ENCODE results near the gene PIGW.

Gene PIGW

GRCh38 chr17:36540696-36541095 lies 5.9 kb downstream of the PIGW start:
- no peak for DNase-seq (ENCODE audit: low spot score)
- Histone ChIP-seq H3K9me3 (replicated peaks in 1 of 2; ENCODE audit: control insufficient read depth in 2 of 2, insufficient read depth in 1 of 2, low read depth in 1 of 2, low read length in 2 of 2) (no peaks in the 10 kb centered on the region), H3K27me3 (ENCODE audit: control insufficient read depth in 3 of 3, insufficient read depth in 3 of 3, low read depth in 1 of 3, low read length in 3 of 3) (no peaks in the 10 kb centered on the region), H3K4ac (ENCODE audit: low read length) (no peak overlapping the region), H4K8ac (ENCODE audit: low read depth, low read length) (no peak overlapping the region), H3K36me3 (replicated peaks in 1 of 2; ENCODE audit: control insufficient read depth in 2 of 2, insufficient read depth in 2 of 2, low read length in 2 of 2) (peaks cover 7 to 38% of the 10 kb centered on the region in 2 donors), H2BK15ac (ENCODE audit: low read length) (no peak overlapping the region), H3K18ac (ENCODE audit: low read length) (no peak overlapping the region), H4K91ac (ENCODE audit: low read depth, low read length, poor library complexity) (no peak overlapping the region), H3K4me1 (ENCODE audit: control insufficient read depth in 2 of 2, insufficient read depth in 1 of 2, low read depth in 1 of 2, low read length in 2 of 2) (peaks cover 3 to 6% of the 10 kb centered on the region in 2 donors), H3K4me3 (ENCODE audit: low read length in 2 of 2) (no peak overlapping the region), H3K9ac (ENCODE audit: low read depth, low read length, poor library complexity) (no peak overlapping the region), H3K4me2 (ENCODE audit: insufficient read depth, low read length, poor library complexity, severe bottlenecking) (no peak overlapping the region), H3K27ac (replicated peaks; ENCODE audit: low read length) (no peak overlapping the region), H3K23ac (ENCODE audit: low read depth, low read length, poor library complexity) (no peak overlapping the region), H3K79me1 (ENCODE audit: low read depth, low read length) (peaks cover 5% of the 10 kb centered on the region), H2AK5ac (ENCODE audit: low read depth, low read length) (no peak overlapping the region), H3K14ac (ENCODE audit: low read length) (no peak overlapping the region), H2AFZ (ENCODE audit: low read length) (no peak overlapping the region), H2BK5ac (ENCODE audit: low read length) (no peak overlapping the region), H2BK12ac (ENCODE audit: low read length) (no peak overlapping the region), H2BK120ac (ENCODE audit: low read depth, low read length) (no peak overlapping the region)
- WGBS, 2 donors (ENCODE audit: extremely low coverage in 2 of 2, insufficient read length in 2 of 2, insufficient replicate concordance in 1 of 2): no CpG with 5 or more reads among the region's 3 CpGs

GRCh38 chr17:36542755-36543154 lies 8.0 kb downstream of the PIGW start:
- DNase-seq (ENCODE audit: low spot score): no peak
- Histone ChIP-seq H2BK12ac (ENCODE audit: low read length) (no peak overlapping the region), H2AFZ (ENCODE audit: low read length) (no peak overlapping the region), H2AK5ac (ENCODE audit: low read depth, low read length) (no peak overlapping the region), H4K8ac (ENCODE audit: low read depth, low read length) (no peak overlapping the region), H3K18ac (ENCODE audit: low read length) (no peak overlapping the region), H3K36me3 (replicated peaks in 1 of 2; ENCODE audit: control insufficient read depth in 2 of 2, insufficient read depth in 2 of 2, low read length in 2 of 2) (peaks cover 2 to 34% of the 10 kb centered on the region in 2 donors), H2BK5ac (ENCODE audit: low read length) (no peak overlapping the region), H3K27me3 (ENCODE audit: control insufficient read depth in 3 of 3, insufficient read depth in 3 of 3, low read depth in 1 of 3, low read length in 3 of 3) (no peaks in the 10 kb centered on the region), H3K14ac (ENCODE audit: low read length) (no peak overlapping the region), H3K4me1 (ENCODE audit: control insufficient read depth in 2 of 2, insufficient read depth in 1 of 2, low read depth in 1 of 2, low read length in 2 of 2) (peaks cover 4 to 6% of the 10 kb centered on the region in 2 donors), H3K9me3 (replicated peaks in 1 of 2; ENCODE audit: control insufficient read depth in 2 of 2, insufficient read depth in 1 of 2, low read depth in 1 of 2, low read length in 2 of 2) (no peaks in the 10 kb centered on the region), H3K9ac (ENCODE audit: low read depth, low read length, poor library complexity) (no peak overlapping the region), H3K4ac (ENCODE audit: low read length) (no peak overlapping the region), H3K4me3 (ENCODE audit: low read length in 2 of 2) (no peak overlapping the region), H4K91ac (ENCODE audit: low read depth, low read length, poor library complexity) (no peak overlapping the region), H3K23ac (ENCODE audit: low read depth, low read length, poor library complexity) (no peak overlapping the region), H3K27ac (replicated peaks; ENCODE audit: low read length) (no peak overlapping the region), H2BK15ac (ENCODE audit: low read length) (no peak overlapping the region), H3K79me1 (ENCODE audit: low read depth, low read length) (peaks cover 6% of the 10 kb centered on the region), H2BK120ac (ENCODE audit: low read depth, low read length) (no peak overlapping the region), H3K4me2 (ENCODE audit: insufficient read depth, low read length, poor library complexity, severe bottlenecking) (no peak overlapping the region)
- no CpG with 5 or more reads among the region's 15 CpGs for WGBS, 2 donors (ENCODE audit: extremely low coverage in 2 of 2, insufficient read length in 2 of 2, insufficient replicate concordance in 1 of 2)

DNA sequence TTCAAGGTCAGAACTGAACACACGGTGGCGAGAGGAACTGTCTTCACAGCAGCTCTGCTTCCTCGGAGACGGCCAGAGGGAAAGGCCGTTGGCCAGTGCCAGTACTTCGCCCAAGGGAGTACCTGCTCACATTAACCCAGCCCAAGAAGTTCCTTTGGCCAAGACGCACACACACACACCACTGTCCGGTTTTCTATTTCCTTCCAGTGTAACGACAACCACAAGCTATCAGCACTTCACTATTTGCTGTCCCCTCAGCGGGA lies 9.2 kb downstream of the PIGW start:
- Histone ChIP-seq H2AK5ac (ENCODE audit: low read depth, low read length) (no peak overlapping the region), H3K9me3 (replicated peaks in 1 of 2; ENCODE audit: control insufficient read depth in 2 of 2, insufficient read depth in 1 of 2, low read depth in 1 of 2, low read length in 2 of 2) (no peaks in the 10 kb centered on the region), H3K9ac (ENCODE audit: low read depth, low read length, poor library complexity) (peak overlapping the region; percentile 94), H4K8ac (ENCODE audit: low read depth, low read length) (no peak overlapping the region), H3K27ac (replicated peaks; ENCODE audit: low read length) (peak overlapping the region; percentile 84), H4K91ac (ENCODE audit: low read depth, low read length, poor library complexity) (no peak overlapping the region), H3K27me3 (ENCODE audit: control insufficient read depth in 3 of 3, insufficient read depth in 3 of 3, low read depth in 1 of 3, low read length in 3 of 3) (no peaks in the 10 kb centered on the region), H3K23ac (ENCODE audit: low read depth, low read length, poor library complexity) (peak overlapping the region; percentile 62), H3K36me3 (replicated peaks in 1 of 2; ENCODE audit: control insufficient read depth in 2 of 2, insufficient read depth in 2 of 2, low read length in 2 of 2) (peaks cover 0 to 27% of the 10 kb centered on the region in 2 donors), H3K4me1 (ENCODE audit: control insufficient read depth in 2 of 2, insufficient read depth in 1 of 2, low read depth in 1 of 2, low read length in 2 of 2) (peaks cover 6% of the 10 kb centered on the region in 2 donors), H2BK120ac (ENCODE audit: low read depth, low read length) (no peak overlapping the region), H3K4me3 (ENCODE audit: low read length in 2 of 2) (peak overlapping the region; percentile 96 to 98), H3K18ac (ENCODE audit: low read length) (peak overlapping the region; percentile 88), H2BK15ac (ENCODE audit: low read length) (no peak overlapping the region), H3K79me1 (ENCODE audit: low read depth, low read length) (peaks cover 6% of the 10 kb centered on the region), H2AFZ (ENCODE audit: low read length) (peak overlapping the region; percentile 99), H3K4ac (ENCODE audit: low read length) (no peak overlapping the region), H2BK5ac (ENCODE audit: low read length) (peak overlapping the region; percentile 4), H3K14ac (ENCODE audit: low read length) (no peak overlapping the region), H2BK12ac (ENCODE audit: low read length) (no peak overlapping the region), H3K4me2 (ENCODE audit: insufficient read depth, low read length, poor library complexity, severe bottlenecking) (peak overlapping the region; percentile 84)
- peak; percentile 15 for DNase-seq (ENCODE audit: low spot score)
- no CpG with 5 or more reads among the region's 10 CpGs for WGBS, 2 donors (ENCODE audit: extremely low coverage in 2 of 2, insufficient read length in 2 of 2, insufficient replicate concordance in 1 of 2)

DNA sequence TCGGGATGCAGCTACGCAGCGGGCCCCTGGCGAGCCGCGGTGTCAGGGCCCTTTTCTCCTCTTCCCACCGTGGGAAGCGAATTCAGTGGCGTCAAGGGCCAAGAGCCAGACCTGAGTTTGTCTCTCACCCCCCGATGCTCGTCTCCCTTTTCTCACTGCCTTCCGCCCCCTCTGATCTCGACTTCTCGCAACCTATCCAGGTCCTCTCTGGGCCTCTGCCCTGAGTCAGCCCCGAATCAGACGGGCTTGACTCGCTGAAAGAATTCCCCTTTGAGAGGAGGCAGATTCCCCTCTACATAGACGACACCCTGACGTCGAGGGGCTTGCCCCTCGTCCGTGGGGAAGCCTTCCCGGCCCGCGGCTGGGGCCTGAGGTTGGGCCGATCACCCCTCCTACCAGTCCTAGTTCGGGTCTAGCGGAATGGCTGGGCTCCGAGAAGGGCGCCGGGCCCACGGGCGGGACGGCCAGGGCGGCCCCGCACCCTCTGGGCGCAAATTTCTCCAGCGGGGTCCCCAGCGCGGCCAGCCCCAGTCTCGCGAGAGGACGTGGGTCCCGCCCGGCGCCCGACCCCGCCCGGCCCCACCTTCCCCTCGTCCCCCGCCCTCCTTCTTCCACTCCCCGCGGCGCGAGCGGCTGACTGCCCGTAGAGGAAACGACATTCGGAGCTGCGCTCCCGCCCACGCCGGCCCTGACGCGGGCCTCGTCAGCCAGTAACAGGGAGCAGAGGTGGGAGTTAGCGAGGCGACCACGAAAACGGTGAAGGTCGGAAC lies 9.7 kb downstream of the PIGW start, which contains the start of gene GGNBP2:
TSS of gene GGNBP2 (plus strand) at position 613 of the 770 bp plus-strand sequence. CDS start 806 bp downstream, outside the sequence.
- peaks cover 6% of the 10 kb centered on the region in 2 donors for H3K4me1 ChIP-seq (ENCODE audit: control insufficient read depth in 2 of 2, insufficient read depth in 1 of 2, low read depth in 1 of 2, low read length in 2 of 2)
- H3K9me3 ChIP-seq (replicated peaks in 1 of 2; ENCODE audit: control insufficient read depth in 2 of 2, insufficient read depth in 1 of 2, low read depth in 1 of 2, low read length in 2 of 2): no peaks in the 10 kb centered on the region
- peak within 1 kb of the TSS; percentile 99 for H2AFZ ChIP-seq (ENCODE audit: low read length)
- peak within 1 kb of the TSS; percentile 96 to 98 for H3K4me3 ChIP-seq (ENCODE audit: low read length in 2 of 2)
- no peak within 1 kb of the TSS for H2BK12ac ChIP-seq (ENCODE audit: low read length)
- H3K4me2 ChIP-seq (ENCODE audit: insufficient read depth, low read length, poor library complexity, severe bottlenecking): peak within 1 kb of the TSS; percentile 84
- H3K36me3 ChIP-seq (replicated peaks in 1 of 2; ENCODE audit: control insufficient read depth in 2 of 2, insufficient read depth in 2 of 2, low read length in 2 of 2): peaks cover 0 to 25% of the 10 kb centered on the region in 2 donors
- H3K9ac ChIP-seq (ENCODE audit: low read depth, low read length, poor library complexity): peak within 1 kb of the TSS; percentile 98
- H2BK15ac ChIP-seq (ENCODE audit: low read length): no peak within 1 kb of the TSS
- peak; percentile 91 for DNase-seq (ENCODE audit: low spot score)
- no peak within 1 kb of the TSS for H4K8ac ChIP-seq (ENCODE audit: low read depth, low read length)
- peak within 1 kb of the TSS; percentile 99 for H3K18ac ChIP-seq (ENCODE audit: low read length)
- H3K23ac ChIP-seq (ENCODE audit: low read depth, low read length, poor library complexity): peak within 1 kb of the TSS; percentile 93
- H3K14ac ChIP-seq (ENCODE audit: low read length): peak within 1 kb of the TSS; percentile 31
- H4K91ac ChIP-seq (ENCODE audit: low read depth, low read length, poor library complexity): no peak within 1 kb of the TSS
- H3K27ac ChIP-seq (replicated peaks; ENCODE audit: low read length): peak within 1 kb of the TSS; percentile 97
- peaks cover 6% of the 10 kb centered on the region for H3K79me1 ChIP-seq (ENCODE audit: low read depth, low read length)
- H2AK5ac ChIP-seq (ENCODE audit: low read depth, low read length): peak within 1 kb of the TSS; percentile 47
- no CpG with 5 or more reads among the region's 71 CpGs for WGBS, 2 donors (ENCODE audit: extremely low coverage in 2 of 2, insufficient read length in 2 of 2, insufficient replicate concordance in 1 of 2)
- H2BK5ac ChIP-seq (ENCODE audit: low read length): peak within 1 kb of the TSS; percentile 4
- H3K27me3 ChIP-seq (ENCODE audit: control insufficient read depth in 3 of 3, insufficient read depth in 3 of 3, low read depth in 1 of 3, low read length in 3 of 3): no peaks in the 10 kb centered on the region
- no peak within 1 kb of the TSS for H3K4ac ChIP-seq (ENCODE audit: low read length)
- no peak within 1 kb of the TSS for H2BK120ac ChIP-seq (ENCODE audit: low read depth, low read length)
